Stimulated activated CD4-positive, alpha-beta T cell treated with anti-CD3 and anti-CD28 coated beads, TNF-alpha, amount 100 ng/mL, for 4 hours (primary cell): ENCODE data around the gene GTF2A1L.
"Not testable (repeated sequence)": the region's sequence is repeated elsewhere in the genome, so short reads cannot be mapped to it uniquely, and the experiment has no call there.

Experiments used
- DNase-seq, 3 experiments: peaks; one replicate each; pipeline ENCODE4 v3.0.0-alpha.2; 2020; ENCODE audit warnings: low read depth in 3 of 3

The GTF2A1L gene

GRCh38 chr2:48703621-48704020, 86.0 kb downstream of the GTF2A1L start:
- DNase-seq: not testable (repeated sequence)

GRCh38 chr2:48707466-48707865, 89.8 kb downstream of the GTF2A1L start:
- no peak for DNase-seq

GRCh38 chr2:48709096-48710034, 91.7 kb downstream of the GTF2A1L start:
- DNase-seq: no peak

GRCh38 chr2:48711343-48711742, 93.7 kb downstream of the GTF2A1L start:
- DNase-seq: no peak

GRCh38 chr2:48712151-48712550, 94.5 kb downstream of the GTF2A1L start:
- no peak for DNase-seq

GRCh38 chr2:48713647-48714046, 96.0 kb downstream of the GTF2A1L start:
- no peak for DNase-seq

GRCh38 chr2:48714245-48714644, 96.6 kb downstream of the GTF2A1L start:
- DNase-seq: no peak

GRCh38 chr2:48715042-48715899, 97.6 kb downstream of the GTF2A1L start:
- no peak for DNase-seq

GRCh38 chr2:48715956-48716355, 98.3 kb downstream of the GTF2A1L start:
- DNase-seq: no peak

GRCh38 chr2:48717846-48718245, 100.2 kb downstream of the GTF2A1L start:
- no peak for DNase-seq

GRCh38 chr2:48719480-48720177, 102.0 kb downstream of the GTF2A1L start:
- DNase-seq: no peak

GRCh38 chr2:48721158-48721557, 103.5 kb downstream of the GTF2A1L start:
- no peak for DNase-seq

GRCh38 chr2:48722391-48722790, 104.7 kb downstream of the GTF2A1L start:
- DNase-seq: no peak

GRCh38 chr2:48723129-48723528, 105.5 kb downstream of the GTF2A1L start:
- no peak for DNase-seq

GRCh38 chr2:48724278-48724677, 106.6 kb downstream of the GTF2A1L start:
- no peak for DNase-seq

- DNase-seq: no peak
Measured at GRCh38 chr2:48725696-48726494, 108.2 kb downstream of the GTF2A1L start.

GRCh38 chr2:48727560-48727959, 109.9 kb downstream of the GTF2A1L start:
- DNase-seq: no peak

- DNase-seq: no peak
Measured at GRCh38 chr2:48728295-48728694, 110.6 kb downstream of the GTF2A1L start.

- DNase-seq: no peak
Measured at GRCh38 chr2:48728840-48729239, 111.2 kb downstream of the GTF2A1L start.
